GM23248 (cell line): Measurements from ENCODE around the gene DAB1.

Source experiments
- EZH2 ChIP-seq: fragments of 200-600 bp; sonication (generic); IDR thresholded peaks from 2 replicates; pipeline ENCODE4 v1.6.1; 2018; ENCODE audit warnings: antibody characterized with exemption, mild to moderate bottlenecking; ENCODE audit not compliant: insufficient read depth, poor library complexity, severe bottlenecking
- EZH2phosphoT487 ChIP-seq: fragments of 200-600 bp; sonication (generic); IDR thresholded peaks from 2 replicates; pipeline ENCODE4 v1.6.1; 2018; ENCODE audit warnings: antibody characterized with exemption, moderate library complexity, mild to moderate bottlenecking, low read depth; ENCODE audit not compliant: insufficient read depth

DNA sequence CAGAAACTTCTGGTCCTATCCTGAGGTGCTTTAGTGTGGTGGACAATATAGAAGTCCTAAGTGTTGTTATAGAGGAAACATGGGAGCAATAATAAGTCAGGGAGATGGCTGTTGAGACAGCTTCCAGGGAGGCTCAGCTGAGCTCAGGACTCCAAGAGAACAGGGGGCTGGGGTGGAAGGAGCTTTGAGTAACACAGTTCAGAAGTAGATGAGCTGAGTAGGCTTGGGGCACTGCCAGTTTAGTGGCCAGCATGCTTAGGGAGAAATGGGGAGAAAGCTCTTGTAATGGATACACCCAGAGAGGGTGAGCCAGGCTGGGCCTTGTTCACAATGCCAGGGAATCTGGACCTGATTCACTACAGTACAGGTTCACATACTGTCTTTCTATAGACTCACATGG, 201.6 kb downstream of the DAB1 start:
- no peak for TF ChIP-seq EZH2
- TF ChIP-seq EZH2phosphoT487, result no peak
